ENCODE measurements around the gene SUSD6.

Gene SUSD6

DNA sequence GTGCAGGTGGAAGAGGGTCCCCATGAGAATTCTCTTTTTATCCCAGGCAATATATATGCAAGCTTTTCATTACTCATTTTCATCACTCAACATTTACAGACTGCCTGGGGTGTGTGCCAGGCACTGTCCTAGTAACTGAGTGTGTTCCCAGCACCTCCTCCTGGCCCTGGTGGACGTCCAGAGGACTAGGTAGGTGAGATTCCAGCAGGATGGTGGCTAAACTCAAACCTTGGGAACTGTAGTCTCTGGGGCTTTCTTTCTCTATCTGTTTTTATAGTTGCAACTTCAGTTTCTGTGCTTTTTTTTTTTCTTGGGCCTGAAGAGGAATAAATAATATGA is 63.8 kb downstream of the SUSD6 start:
- no peak for DNase-seq

DNA sequence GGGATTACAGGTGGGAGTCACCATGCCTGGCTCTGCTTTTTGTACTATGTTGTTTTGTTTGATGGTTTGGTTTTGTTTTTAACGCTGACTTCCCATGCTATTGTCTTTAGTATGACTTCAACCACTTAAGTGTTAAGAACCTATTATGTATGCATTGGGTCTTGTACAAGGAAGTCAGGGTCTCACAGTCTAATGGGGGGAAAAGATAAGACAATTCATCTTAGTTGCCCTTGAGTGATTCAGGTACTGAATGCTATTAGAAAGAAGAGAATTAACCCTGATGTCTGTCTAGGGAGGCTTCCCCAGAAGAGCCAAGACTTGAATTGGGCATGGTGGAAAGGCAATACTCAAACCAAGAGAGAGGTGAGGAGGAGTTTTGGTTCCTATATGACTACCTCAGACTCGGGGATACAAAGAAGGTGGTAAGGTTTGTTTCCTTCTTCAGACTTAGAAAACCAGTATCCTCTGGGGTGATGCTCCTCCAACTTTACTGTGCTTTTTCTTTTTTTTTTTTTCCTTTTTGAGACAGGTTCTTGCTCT is 64.6 kb downstream of the SUSD6 start:
- DNase-seq: no peak

DNA sequence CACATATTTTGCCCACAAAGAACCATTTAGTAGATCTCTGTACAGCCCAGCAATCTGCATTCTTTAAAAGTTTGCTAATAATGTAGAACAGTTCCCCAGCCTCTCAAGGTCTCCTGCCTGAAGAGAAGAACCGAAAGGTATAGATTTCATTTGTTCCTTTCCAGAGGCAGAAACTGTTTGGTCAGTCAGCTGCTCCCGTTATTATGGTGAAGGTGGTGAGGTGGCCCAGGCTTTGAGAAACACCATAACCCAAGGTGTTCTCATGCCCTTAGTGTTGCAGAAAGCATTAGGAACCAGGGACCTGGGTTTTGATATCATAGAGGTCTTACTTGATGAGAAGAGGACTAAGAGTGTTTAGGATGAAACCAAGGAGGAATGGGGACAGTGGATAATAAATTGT is 65.3 kb downstream of the SUSD6 start:
- no peak for DNase-seq

DNA sequence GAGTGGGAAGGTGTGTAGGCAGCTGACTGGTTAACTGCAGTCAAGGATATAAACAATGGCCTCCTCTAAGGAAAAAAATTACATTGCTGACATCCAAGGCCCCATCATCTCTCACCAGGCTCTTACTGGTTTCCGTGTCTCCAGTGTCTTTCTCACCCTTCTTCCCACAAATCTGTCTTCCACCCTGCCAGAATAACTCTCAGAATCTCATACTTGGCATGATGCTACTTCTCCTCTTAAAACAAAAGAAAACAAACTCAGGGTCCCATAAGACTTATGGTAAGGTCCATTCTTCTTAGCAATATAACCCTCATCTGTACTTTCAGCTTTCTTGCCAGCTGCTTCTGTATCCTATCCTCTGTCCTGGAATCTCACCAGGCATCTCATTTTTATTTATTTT is 68.9 kb downstream of the SUSD6 start:
- DNase-seq: no peak

DNA sequence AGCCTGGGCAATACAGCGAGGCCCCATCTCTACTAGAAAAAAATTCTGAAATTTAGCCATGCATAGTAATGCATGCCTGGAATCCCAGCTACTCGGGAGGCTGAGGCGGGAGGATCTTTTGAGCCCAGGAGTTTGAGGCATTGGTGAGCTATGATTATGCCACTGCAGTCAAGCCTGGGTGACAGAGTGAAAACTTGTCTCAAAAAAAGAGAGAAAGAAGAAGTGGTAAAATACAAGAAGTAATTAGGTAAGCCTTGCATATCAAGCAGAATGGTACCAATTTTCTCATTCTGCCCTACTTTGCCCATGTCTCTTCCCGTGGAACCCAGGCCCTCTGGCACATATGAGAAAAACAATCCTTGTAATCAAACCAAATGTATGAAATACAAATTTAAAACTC is 70.7 kb downstream of the SUSD6 start:
- no peak for DNase-seq

DNA sequence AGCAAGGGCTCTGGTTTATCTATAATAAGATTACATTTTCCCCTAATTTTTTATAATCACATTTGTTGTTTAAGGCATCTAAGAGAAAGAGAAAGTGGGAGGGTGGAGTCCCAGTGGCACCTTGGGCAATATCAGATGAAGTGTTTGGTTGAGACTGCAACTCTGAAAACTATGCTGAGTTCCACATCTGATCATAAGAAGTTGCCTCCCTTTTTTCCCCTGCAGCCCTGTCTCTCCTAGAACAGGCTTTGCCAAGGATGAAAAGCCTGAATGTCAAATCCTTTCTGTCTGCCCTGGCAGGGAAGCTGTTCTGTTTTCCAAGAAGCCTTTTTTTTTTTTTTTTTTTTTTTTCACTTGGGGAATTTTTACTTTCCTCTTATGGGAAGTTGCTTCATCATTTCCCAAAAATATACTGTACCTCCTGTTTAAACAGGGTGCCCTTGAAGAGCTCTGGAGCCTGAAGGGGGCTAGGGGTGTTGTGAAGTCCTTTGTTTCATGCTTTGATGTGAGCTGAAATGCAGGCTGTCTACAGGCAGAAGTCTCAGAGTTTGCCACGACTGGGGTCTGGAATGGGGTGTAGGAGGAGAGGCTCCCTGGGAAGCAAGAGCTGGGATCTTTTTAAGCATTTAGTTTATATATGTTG is 71.3 kb downstream of the SUSD6 start:
- DNase-seq: no peak

DNA sequence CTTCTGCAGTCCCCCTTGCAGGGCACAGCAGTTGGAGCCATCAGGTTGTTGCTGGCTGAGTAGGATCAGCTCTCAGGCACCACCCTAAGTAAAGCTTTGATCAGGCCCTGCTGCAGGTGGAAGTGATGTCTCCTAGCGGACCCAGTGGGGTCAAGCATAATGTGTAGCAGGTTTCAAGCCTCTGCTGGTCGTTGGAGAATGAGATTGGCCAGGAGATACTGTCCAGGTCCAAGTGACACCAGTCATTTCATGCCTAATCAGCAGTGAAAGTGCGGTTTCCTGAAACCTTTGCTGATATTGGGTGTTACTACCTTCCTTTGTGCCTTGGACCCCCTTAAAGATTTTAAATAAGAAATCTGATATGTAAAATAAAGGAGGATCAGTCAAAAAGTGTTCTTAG is 72.6 kb downstream of the SUSD6 start:
- DNase-seq: no peak

DNA sequence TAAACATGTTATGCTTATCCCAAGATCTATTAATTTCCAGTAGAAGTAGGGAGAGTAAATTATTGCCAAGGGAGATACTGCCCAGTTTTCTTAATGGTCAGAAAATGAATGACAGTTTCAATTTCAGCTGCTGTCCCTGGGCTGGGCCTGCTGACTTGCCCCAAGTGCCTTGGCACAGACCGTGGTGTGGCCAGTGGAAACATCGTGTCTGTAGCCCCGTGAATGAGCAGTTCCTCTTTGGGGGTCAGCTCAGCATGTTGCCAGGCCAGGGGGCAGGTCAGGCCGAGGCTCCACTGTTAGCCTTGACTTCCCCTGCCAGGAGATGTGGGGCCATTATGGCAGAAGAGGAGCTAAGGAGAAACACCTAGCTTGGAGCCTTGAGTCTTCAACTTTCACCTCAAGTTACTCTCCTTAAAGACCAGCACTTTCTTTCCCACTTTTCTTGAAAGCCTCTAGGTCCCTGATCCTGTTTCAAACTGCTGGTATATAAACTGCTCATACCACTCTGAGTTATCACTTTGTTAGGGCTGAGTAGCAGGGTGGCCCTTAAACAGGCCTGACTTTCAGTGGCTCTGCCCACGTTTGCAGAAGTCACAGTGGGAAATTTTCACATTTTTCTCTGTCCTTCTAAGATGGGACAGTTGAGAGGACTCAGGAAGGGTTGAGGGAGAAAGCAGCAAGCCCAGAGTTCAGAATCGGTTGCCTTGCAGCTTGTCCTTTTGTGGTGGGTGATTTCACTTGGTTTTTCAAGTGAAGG is 73.2 kb downstream of the SUSD6 start:
- DNase-seq: no peak

DNA sequence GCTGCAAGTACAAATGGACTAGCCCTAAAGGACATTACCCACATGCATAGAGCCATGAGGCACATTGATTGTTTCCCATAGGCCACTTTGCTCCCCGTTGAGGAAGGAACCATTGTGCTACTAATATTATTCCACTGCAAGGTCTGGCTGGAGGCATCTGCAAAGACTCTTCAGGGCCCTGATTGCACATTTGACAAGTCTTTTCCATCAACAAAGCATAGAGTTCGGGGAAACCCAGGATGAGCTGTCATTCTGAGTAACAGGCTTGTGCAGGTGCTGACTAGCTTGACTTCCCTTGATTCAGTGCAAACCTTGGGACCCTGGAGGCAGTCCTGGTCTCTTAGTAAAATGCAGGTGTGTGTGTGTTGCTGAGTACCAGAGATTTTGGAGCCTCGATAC is 73.8 kb downstream of the SUSD6 start:
- DNase-seq: no peak

DNA sequence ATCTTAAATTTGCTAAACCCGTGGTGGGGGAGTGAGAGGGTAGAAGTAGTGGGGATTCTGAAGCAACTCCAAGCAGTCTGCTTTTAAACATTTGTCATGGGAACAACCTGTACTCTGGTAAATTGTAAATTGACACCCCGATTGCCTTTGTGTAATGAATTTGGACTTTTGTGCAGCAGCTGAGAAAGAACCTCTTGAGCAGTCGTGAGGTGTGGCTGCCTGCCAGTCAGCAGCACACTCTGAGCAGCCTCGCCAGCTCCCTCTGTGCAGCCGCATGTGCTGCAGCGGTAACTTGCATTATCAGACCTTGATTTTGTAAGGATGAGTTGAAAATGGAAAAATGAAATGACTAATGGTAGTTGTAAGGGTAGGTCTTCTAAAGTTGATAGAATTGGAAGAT is 74.3 kb downstream of the SUSD6 start:
- DNase-seq: no peak

DNA sequence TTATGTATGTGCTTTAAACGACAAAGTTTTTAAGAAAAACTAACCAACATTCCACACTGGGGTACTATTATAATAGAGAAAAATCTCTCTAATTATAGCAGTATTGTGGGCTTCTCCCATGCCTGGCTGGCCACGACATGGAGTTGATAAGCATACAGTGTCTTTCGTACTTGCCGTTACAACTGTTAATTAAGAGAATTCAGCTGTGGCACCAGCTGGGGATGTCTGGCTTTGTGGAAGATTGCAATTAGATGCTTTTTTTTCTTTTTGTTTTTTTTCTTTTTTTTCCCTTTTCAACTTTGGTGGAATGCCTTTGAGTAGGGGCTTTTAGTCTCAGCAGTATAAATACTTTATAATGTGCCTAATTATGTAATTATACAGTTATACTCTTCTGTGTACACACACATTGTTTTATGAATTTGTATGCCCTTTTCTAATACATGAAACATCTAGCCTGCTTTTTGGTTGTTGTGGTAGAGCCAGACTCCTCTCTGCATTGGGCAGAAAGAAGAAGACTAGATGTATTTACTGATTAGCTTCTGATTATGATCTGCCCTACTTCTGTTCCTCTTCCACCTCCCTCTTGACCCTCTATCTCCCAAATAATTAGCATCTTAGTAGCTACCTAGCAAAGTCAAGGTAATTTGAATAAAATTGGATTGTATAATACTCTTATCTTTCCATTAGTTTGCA is 76.4 kb downstream of the SUSD6 start:
- no peak for DNase-seq

DNA sequence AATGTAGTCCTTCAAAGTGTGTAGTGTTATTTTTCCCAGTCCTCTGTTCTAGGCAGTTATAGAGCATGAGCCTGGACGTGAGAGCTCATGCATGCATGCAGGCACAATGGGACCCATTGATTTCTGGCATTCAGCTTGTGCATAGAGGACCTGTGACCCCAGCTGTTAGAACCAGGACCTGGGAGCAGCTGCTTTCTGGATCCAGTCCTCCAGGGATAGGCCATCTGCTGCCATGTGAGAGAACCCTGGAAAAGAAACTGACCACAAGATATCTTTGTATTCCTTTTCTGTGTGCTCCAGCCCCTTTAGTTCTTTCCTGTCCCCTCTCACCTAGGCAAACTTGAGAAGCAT is 76.9 kb downstream of the SUSD6 start:
- DNase-seq: peak; percentile 87

DNA sequence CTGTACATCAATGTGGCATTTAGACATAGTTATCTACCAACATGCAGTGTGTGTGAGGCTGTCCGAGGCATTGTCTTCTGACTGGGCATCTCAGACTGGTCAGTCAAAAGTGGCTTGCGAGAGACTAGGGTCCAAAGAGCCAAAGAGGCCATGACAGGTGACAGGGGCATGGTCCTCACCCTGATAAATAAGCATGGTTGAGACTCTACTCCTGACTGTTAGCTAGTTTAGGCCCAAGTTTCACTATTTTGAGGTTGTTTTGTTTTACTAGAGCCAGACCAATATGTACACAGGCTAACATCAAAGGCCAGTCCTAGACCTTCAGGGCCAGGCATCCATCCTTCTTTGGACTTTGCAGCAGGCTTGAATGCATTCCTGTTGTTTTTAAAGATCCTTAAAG is 78.6 kb downstream of the SUSD6 start:
- DNase-seq: no peak

DNA sequence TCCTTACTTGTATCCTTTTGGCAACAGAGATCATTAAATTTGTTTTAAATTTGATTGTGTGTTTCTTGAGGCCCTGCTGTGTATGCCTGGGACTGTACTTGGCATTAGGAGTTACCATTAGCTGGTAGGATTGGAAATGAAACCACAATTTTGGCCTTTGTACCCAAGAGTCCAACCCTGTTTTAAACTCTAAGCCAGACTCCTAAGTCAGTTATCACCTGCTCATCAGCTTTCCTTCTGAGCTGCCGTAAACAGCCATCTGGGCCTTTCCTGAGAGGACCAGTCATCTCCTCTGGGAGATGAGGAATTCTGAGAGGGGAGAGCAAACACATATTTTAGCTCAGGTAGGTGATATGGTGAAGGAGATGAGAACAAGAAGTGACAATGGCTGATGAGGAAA is 81.2 kb downstream of the SUSD6 start:
- no peak for DNase-seq

DNA sequence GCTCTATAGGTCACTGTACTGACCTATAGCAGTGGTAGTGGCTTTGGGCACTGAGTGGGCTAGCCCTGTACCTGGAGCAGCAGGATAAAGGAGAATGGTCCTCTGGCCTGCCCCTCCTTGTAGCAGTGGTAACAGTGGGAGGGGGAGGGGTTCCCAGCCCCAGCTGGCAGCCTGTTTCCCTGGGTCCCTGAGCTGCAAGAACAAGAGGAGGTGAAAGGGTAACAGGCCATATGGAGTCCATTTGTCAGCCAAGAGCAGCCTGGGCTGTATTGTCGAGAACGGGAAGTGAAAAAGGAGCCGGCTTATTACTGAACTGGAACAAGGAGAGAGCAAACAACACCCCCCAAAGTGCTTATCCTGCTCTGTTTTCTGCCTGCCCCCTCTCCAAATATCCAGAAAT is 81.7 kb downstream of the SUSD6 start:
- no peak for DNase-seq

DNA sequence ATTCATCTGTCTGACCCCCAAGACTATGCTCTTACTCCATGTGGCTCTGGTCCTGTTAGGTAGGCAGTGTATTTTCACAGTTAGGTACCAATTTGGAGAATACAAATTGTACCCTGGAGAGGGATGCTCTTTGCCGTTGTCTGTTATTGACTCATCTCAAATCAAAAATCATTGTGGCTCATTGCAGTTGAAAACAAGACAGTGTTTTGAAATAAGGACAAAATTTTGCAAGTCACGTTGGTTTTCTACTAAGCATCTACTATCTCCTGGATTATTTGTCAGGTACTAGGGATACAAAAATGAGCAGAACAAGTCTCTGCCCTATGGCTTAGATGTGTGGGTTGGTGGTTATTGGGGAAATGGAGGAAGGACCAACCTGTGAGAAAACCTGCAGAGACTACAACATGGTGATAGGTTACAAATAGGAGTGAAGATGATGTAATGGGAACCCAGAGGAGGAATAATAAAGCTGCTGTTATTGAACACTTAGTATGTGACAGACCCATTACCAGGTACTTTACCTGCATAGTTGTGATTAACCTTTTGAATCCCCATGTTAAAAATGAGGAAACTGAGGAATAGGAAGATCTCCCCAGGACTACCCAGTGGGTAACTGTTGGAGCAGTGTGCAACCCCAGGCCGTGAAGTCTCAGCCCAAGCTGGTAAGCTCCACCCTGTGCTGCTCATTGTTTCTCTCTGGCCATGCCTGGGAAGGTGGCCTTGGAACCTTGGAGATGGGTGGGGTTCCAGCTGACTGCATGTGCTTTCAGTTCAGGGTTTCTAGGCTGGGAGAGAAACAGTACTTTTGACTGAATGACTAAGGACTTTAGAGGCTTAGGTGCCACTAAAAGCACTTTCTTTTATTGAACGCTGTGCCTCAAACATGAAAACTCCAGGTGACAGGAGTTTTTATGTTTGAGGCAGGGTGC is 82.7 kb downstream of the SUSD6 start:
- no peak for DNase-seq

DNA sequence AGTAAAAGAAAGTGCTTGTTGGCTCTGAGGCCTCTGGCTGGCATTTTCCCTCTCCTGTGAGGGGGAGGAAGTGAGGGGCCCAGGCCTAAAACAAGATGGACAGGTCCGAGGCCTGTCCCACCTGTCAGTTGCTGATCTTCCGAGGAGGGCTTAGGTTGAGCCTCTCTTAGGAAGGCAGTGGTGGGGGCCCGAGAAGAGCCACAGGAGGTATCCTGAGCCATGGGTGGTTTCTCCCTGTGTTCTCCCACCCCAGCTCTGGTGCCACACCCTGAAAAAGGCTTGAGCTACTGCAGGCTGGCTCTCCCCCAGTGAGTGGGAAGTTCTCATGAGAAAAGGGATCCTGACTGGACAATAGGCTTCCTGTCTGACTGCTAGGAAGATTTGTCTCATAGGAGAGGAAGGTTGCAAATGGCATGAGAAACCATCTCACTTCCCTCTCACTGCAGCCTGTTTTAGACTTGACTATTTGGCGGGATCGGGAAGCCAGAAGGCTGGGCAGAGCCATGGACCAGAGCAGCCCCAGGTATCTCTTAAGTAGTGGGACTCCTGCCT is 83.4 kb downstream of the SUSD6 start:
- DNase-seq: no peak

DNA sequence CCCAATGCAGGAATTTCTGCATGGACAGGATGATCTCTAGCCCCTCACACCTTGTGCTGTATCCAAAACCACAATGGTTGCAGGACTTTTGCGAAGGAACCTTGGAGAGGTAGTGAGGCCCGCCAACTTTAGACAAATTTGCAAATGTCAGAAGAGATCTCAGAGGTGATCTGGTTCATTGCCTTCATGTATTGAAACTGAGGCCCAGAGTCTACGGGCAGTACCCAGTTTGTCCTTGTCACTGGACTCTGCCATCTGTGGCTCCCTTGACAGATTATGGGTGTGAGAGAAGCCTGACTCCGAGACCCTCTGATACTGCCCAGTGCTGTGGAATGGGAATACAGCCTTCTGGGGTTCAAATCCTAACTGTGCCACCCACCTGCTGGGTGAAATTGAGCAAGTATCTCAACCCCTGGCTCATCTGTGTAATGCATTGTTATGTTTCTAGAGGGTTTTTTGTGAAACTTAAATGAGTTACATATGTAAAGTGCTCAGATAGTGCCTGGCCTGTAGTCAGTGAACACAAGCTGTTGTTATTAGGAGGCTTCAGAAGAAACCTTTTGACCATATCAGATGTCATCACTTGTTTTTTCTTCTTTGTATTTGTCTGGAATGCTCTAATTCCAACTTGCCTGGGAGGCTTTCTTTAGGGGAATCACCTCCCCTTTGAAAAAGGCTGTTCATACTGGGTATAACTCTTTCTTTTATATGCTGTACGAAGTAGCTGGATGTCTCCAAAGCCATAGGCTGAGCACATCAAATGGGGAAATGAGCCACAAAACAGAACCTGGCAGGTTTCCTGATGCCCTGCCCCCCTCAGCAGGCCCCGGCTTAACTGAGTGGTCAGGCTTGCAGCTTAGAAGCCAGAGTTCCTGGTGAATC is 84.2 kb downstream of the SUSD6 start:
- DNase-seq: no peak

DNA sequence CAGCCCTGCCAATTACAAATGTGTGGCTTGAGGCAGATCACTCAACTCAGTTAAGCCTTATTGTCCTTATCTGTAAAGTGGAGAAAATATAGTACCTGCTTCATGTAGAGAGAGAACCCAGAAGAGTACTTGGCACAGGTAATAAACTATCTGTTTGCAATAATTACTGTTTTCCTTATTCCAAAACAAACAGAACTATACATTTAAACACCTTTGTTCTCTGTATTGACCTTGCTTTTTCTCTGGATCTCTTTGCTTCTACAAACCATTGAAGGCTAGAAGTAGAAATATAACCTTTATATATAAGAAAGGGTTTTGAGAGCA is 84.8 kb downstream of the SUSD6 start:
- DNase-seq: no peak

DNA sequence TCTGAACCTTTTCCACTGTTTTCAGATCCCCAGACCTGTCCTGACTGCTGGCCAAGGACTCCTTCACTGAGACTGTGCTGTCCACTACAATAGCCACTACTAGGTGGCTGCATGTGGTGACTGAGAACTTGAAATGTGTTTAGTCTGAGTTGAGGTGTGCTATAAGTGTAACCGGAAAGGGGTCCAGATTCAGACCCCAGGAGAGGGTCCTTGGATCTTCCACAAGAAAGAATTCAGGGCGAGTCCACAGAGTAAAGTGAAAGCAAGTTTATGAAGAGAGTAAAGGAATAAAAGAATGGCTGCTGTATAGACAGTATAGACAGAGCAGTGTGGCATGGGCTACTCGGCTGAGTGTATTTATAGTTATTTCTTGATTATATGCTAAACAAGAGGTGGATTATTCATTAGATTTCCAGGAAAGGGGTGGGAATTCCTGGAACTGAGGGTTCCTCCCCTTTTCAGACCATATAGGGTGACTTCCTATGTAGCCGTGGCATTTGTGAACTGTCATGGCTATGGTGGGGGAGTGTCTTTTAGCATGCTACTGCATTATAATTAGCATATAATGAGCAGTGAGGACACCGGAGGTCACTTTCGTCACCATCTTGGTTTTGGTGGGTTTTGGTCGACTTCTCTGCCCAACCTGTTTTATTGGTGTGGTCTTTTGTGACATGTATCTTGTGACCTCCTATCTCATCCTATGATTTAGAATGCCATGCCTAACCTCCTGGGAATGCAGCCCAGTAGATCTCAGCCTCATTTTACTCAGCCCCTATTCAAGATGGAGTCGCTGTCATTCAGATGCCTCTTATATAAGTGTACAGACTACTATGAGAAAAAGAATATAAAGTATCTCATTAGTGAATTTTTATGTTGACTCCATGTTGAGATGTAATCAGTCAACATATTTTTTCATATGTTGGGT is 85.5 kb downstream of the SUSD6 start:
- DNase-seq: no peak

DNA sequence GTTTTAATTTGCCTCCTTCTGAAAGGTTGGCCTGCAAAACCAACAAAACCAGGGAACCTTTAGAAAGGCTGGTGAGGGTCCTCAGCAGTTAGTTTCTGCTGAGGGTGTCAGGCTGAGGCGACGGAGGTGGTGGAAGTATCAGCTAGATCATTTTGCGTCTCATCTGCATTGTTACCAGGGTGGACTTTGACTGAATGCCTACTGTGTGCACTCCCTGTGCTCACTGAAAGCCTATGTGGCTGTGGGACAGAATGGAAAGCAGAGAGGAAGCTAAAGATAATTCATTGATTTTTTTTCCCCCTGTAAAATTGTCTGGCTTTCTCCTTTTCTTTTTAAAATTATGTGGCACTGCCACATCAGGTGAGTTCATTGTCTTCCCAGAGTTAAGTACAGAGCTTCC is 87.2 kb downstream of the SUSD6 start:
- no peak for DNase-seq
